Endodermal cell (in vitro differentiated cells): ENCODE measurements around the gene LST1. TPM values are rescaled to one million over a fixed set of nuclear protein-coding genes. Genes with fewer than 3 reads are reported as not detected.
A peak's percentile ranks its signal among the peaks of the same experiment; 100 is the strongest.

Source experiments
- DNase-seq: peaks from one replicate; pipeline ENCODE4 v3.0.0-alpha.2; 2017
- H3K27ac ChIP-seq: 2 replicates; pipeline ENCODE4 v1.5.1; 2013; ENCODE audit warnings: mild to moderate bottlenecking, low read depth, low read length, moderate library complexity
- H3K27me3 ChIP-seq: 2 replicates; pipeline ENCODE4 v1.6.1; 2013; ENCODE audit warnings: mild to moderate bottlenecking, low read length, moderate library complexity; ENCODE audit not compliant: insufficient read depth, control insufficient read depth, poor library complexity, severe bottlenecking
- H3K36me3 ChIP-seq: 2 replicates; pipeline ENCODE4 v1.7.0; 2013; ENCODE audit warnings: mild to moderate bottlenecking, low read length, moderate library complexity; ENCODE audit not compliant: control insufficient read depth, insufficient read depth
- H3K4me1 ChIP-seq: one replicate; pipeline ENCODE4 v1.7.0; 2013; ENCODE audit warnings: low read length; ENCODE audit not compliant: control insufficient read depth, insufficient read depth
- H3K4me3 ChIP-seq: 2 replicates; pipeline ENCODE4 v1.5.1; 2013; ENCODE audit warnings: mild to moderate bottlenecking, low read length, moderate library complexity
- H3K9ac ChIP-seq: 2 replicates; pipeline ENCODE4 v1.6.1; 2013; ENCODE audit warnings: mild to moderate bottlenecking, low read length, moderate library complexity; ENCODE audit not compliant: poor library complexity, severe bottlenecking; ENCODE audit errors: extremely low read depth
- H3K9me3 ChIP-seq: 2 replicates; pipeline ENCODE4 v1.6.1; 2013; ENCODE audit warnings: mild to moderate bottlenecking, low read length, moderate library complexity; ENCODE audit not compliant: control insufficient read depth
- H3K27ac Mint-ChIP-seq: 2 replicates; pipeline ENCODE4 v1.8.0; 2020; ENCODE audit warnings: mixed read lengths
- H3K27me3 Mint-ChIP-seq: 2 replicates; pipeline ENCODE4 v1.8.0; 2021; ENCODE audit warnings: mild to moderate bottlenecking, mixed read lengths; ENCODE audit not compliant: insufficient read depth
- H3K36me3 Mint-ChIP-seq: 2 replicates; pipeline ENCODE4 v1.8.0; 2020; ENCODE audit warnings: low read depth, mixed read lengths
- H3K4me1 Mint-ChIP-seq: 2 replicates; pipeline ENCODE4 v1.8.0; 2020; ENCODE audit warnings: mixed read lengths
- H3K4me3 Mint-ChIP-seq: 2 replicates; pipeline ENCODE4 v1.8.0; 2020; ENCODE audit warnings: mild to moderate bottlenecking, moderate library complexity, mixed read lengths
- H3K9me3 Mint-ChIP-seq: 2 replicates; pipeline ENCODE4 v1.8.0; 2020; ENCODE audit warnings: mild to moderate bottlenecking, mixed read lengths
- WGBS, 2 experiments: methylation state at CpG; one replicate each; pipeline versions ENCODE4 v1.1.5 to v1.1.7; 2013; ENCODE audit warnings: missing lambda C conversion rate in 2 of 2, mixed read lengths in 1 of 2; ENCODE audit not compliant: insufficient coverage in 1 of 2, insufficient read length in 1 of 2; 5-methylcytosine and 5-hydroxymethylcytosine counted together
- total RNA-seq, 2 donors: library from RNA; stranded (reverse); fragmentation: NEBNext Ultra II Directional in 1 of 2; extraction: Animal tissue kit (Norgen Biotek cat#: 25700) in 1 of 2; gene quantifications; 2 replicates in 1 of 2; 3 replicates in 1 of 2; pipeline ENCODE4 v1.2.1, GENCODE V29; 2021
- TF ChIP-seq, protein P1 (sequence below): fragments of 200-600 bp; sonication (generic); conservative IDR thresholded peaks from 2 replicates; pipeline ENCODE4 v1.5.0; 2021; ENCODE audit warnings: antibody characterized with exemption, mild to moderate bottlenecking

Gene LST1
- total RNA-seq, 2 donors from 2014 or later = not detected

DNA sequence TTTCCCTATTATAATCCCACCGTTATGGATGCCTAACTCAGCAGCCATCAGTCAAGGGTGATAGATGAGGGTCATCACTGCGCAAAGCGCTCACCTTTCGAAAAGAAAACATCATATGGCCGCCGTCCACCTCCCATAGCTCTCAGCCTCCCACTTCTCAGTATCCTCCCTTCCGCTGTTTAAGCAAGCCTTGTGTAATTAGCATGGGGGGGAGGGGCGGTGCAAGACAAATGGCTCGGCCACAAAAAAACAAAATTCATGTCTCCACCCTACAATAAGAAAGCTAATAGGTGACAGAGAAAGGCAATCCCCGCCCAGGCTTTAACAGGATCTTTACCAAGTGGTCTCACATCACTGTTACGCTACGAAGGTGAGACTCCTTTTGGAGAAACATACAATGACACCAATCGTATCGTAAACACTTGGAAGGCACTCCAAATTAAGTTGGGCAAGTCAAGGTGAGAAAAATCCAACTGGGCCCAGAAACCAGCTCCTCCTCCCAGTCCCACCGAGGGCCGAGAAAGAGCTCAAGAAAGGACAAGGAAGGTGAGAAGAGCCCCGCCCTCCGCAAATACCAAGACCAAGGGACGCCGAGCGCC, 44.9 kb upstream of the LST1 start:
- Histone ChIP-seq H3K36me3 (peaks cover 44% of the 10 kb centered on the region), H3K27ac (peak overlapping the region; percentile 100), H3K4me3 (peak overlapping the region; percentile 99), H3K4me1 (peaks cover 7% of the 10 kb centered on the region), H3K9me3 (no peaks in the 10 kb centered on the region), H3K27me3 (no peaks in the 10 kb centered on the region), H3K9ac (peak overlapping the region; percentile 98)
- DNase-seq = peak; percentile 82
- H3K27ac Mint-ChIP-seq = peak overlapping the region; percentile 99
- TF ChIP-seq, protein P1, sequence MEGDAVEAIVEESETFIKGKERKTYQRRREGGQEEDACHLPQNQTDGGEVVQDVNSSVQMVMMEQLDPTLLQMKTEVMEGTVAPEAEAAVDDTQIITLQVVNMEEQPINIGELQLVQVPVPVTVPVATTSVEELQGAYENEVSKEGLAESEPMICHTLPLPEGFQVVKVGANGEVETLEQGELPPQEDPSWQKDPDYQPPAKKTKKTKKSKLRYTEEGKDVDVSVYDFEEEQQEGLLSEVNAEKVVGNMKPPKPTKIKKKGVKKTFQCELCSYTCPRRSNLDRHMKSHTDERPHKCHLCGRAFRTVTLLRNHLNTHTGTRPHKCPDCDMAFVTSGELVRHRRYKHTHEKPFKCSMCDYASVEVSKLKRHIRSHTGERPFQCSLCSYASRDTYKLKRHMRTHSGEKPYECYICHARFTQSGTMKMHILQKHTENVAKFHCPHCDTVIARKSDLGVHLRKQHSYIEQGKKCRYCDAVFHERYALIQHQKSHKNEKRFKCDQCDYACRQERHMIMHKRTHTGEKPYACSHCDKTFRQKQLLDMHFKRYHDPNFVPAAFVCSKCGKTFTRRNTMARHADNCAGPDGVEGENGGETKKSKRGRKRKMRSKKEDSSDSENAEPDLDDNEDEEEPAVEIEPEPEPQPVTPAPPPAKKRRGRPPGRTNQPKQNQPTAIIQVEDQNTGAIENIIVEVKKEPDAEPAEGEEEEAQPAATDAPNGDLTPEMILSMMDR = no peak
- H3K4me1 Mint-ChIP-seq = peaks cover 34% of the 10 kb centered on the region
- no peaks in the 10 kb centered on the region for H3K27me3 Mint-ChIP-seq
- 0 to 2% methylated on average over 12 to 20 of the region's 21 CpGs for WGBS, 2 experiments
- no peaks in the 10 kb centered on the region for H3K9me3 Mint-ChIP-seq
- peaks cover 43% of the 10 kb centered on the region for H3K36me3 Mint-ChIP-seq
- peak overlapping the region; percentile 98 for H3K4me3 Mint-ChIP-seq

DNA sequence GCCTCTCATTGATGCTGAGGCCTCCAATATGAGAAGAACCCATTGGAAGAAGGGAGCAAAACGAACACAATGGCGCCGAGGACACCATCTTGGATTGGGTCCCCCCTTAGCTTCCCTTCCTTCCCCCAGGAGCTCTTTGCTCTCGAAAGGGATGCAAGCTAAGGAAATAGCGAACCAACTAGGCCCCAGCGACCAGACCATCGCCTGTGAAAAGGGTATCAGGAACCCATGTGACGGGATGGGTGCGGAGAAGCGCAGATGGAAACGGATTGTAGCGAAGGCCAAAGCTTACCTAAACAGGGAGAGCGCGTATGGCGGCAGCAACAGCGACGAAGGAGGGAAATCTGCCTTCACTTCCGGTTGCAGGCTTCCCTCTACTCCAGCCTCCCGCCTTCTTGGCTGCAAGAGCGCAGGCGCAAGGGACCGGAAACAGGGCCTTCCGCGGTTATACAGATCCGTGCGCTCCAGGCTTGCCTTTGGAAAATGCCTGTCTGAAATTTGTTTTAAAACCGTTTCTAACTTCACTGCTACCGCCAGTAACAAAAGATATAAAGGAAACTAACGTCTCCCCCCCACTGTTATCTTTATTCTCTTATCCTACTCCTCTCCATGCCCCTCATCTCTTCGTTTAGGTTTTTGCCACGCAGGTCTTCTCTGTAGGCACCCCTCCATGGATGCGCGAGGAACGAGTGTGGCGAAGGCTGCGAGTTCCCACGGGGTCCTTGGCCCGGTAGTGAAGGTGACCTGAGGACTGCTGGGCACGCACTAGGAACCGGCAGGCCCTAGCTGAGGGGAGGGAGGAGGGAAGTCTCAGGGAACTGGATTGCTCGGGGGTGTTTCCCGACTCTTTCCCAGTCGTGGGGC, 44.2 kb upstream of the LST1 start, which contains the start of gene DDX39B:
Gene DDX39B (minus strand): TSS at position 346 of the 864 bp plus-strand sequence. CDS start 1,471 bp downstream, outside the sequence.
- Mint-ChIP-seq H3K4me3 (peak within 1 kb of the TSS; percentile 98), H3K36me3 (peaks cover 36% of the 10 kb centered on the region), H3K27ac (peak within 1 kb of the TSS; percentile 99), H3K4me1 (peaks cover 35% of the 10 kb centered on the region), H3K9me3 (no peaks in the 10 kb centered on the region), H3K27me3 (no peaks in the 10 kb centered on the region)
- H3K9me3 ChIP-seq = no peaks in the 10 kb centered on the region
- peak within 1 kb of the TSS; percentile 98 for H3K9ac ChIP-seq
- DNase-seq = peak; percentile 97
- peak within 1 kb of the TSS; percentile 99 for H3K4me3 ChIP-seq
- H3K27me3 ChIP-seq = no peaks in the 10 kb centered on the region
- TF ChIP-seq, protein P1 = no peak
- H3K4me1 ChIP-seq = peaks cover 7% of the 10 kb centered on the region
- H3K27ac ChIP-seq = peak within 1 kb of the TSS; percentile 100
- peaks cover 37% of the 10 kb centered on the region for H3K36me3 ChIP-seq
- 0% methylated on average over 25 to 43 of the region's 43 CpGs for WGBS, 2 experiments

DNA sequence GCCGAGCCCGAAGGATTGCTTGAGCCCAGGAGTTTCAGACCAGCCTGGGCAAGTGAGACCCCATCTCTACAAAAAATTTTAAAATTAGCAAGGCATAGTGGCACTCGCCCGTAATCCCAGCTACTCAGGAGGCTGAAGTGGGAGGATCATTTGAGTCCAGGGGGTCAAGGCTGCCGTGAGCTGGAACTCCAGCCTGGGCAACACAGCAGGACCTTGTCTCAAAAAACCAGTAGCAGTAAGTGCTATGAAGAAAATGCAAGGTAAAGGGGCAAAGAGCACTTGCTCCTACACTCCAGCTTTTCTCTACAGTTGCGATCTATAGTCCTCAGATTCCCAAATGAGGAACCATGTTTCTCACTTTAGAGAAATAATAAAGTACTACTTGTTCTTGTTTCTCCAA, 42.4 kb upstream of the LST1 start:
- Histone ChIP-seq H3K4me1 (peaks cover 11% of the 10 kb centered on the region), H3K4me3 (no peak overlapping the region), H3K9ac (no peak overlapping the region), H3K27me3 (no peaks in the 10 kb centered on the region), H3K9me3 (no peaks in the 10 kb centered on the region), H3K36me3 (peaks cover 26% of the 10 kb centered on the region), H3K27ac (no peak overlapping the region)
- no peaks in the 10 kb centered on the region for H3K9me3 Mint-ChIP-seq
- H3K27me3 Mint-ChIP-seq = no peaks in the 10 kb centered on the region
- peaks cover 31% of the 10 kb centered on the region for H3K4me1 Mint-ChIP-seq
- DNase-seq = no peak
- peaks cover 25% of the 10 kb centered on the region for H3K36me3 Mint-ChIP-seq
- TF ChIP-seq, protein P1 = no peak
- WGBS, 2 experiments = 95 to 96% methylated on average over 6 of the region's 6 CpGs
- no peak overlapping the region for H3K27ac Mint-ChIP-seq
- H3K4me3 Mint-ChIP-seq = no peak overlapping the region
